SK-N-SH treated with all-trans-retinoic acid at 6 μM for 48 hours (cell line): ENCODE data around the gene PTGIS.

Experiments
- ATAC-seq: fragments of 200-7000 bp; cut with Tn5 transposase; 3 replicates; pipeline ENCODE4 v1.9.1; 2020; ENCODE audit warnings: mild to moderate bottlenecking, moderate library complexity
- ARNTL ChIP-seq: fragments of 450-650 bp; formaldehyde crosslinking; IDR thresholded peaks from 2 replicates; pipeline ENCODE4 v1.5.0; 2020; ENCODE audit warnings: low read depth, mild to moderate bottlenecking, moderate library complexity, borderline replicate concordance
- BACH2 ChIP-seq: fragments of 250-450 bp; sonication (Bioruptor Pico); IDR thresholded peaks from 2 replicates; pipeline ENCODE4 v1.9.0; 2021; ENCODE audit warnings: mild to moderate bottlenecking, borderline replicate concordance
- CREB5 ChIP-seq: fragments of 250-450 bp; sonication (Bioruptor Pico); IDR thresholded peaks from 2 replicates; pipeline ENCODE4 v1.5.1; 2020; ENCODE audit warnings: low read depth, mild to moderate bottlenecking, moderate library complexity
- CSDC2 ChIP-seq: fragments of 250-450 bp; sonication (Bioruptor Pico); IDR thresholded peaks from 2 replicates; pipeline ENCODE4 v1.5.0; 2020; ENCODE audit warnings: mild to moderate bottlenecking, moderate library complexity
- CSRNP3 ChIP-seq: fragments of 250-450 bp; sonication (Bioruptor Pico); IDR thresholded peaks from 2 replicates; pipeline ENCODE4 v1.5.1; 2021; ENCODE audit warnings: mild to moderate bottlenecking, moderate library complexity
- ESRRG ChIP-seq: fragments of 250-450 bp; sonication (Bioruptor Pico); IDR thresholded peaks from 2 replicates; pipeline ENCODE4 v1.6.1; 2021; ENCODE audit warnings: mild to moderate bottlenecking
- GLIS3 ChIP-seq: fragments of 250-450 bp; sonication (Bioruptor Pico); IDR thresholded peaks from 2 replicates; pipeline ENCODE4 v1.5.0; 2020; ENCODE audit warnings: mild to moderate bottlenecking, moderate library complexity
- ISL1 ChIP-seq: fragments of 250-450 bp; sonication (Bioruptor Pico); IDR thresholded peaks from 2 replicates; pipeline ENCODE4 v2.1.2; 2022; ENCODE audit warnings: mild to moderate bottlenecking, moderate library complexity
- OSR1 ChIP-seq: fragments of 250-450 bp; sonication (Bioruptor Pico); IDR thresholded peaks from 2 replicates; pipeline ENCODE4 v1.8.0; 2022; ENCODE audit warnings: moderate library complexity, mild to moderate bottlenecking, inconsistent platforms
- PPARA ChIP-seq: fragments of 250-450 bp; sonication (Bioruptor Pico); IDR thresholded peaks from 2 replicates; pipeline ENCODE4 v1.5.0; 2020; ENCODE audit warnings: mild to moderate bottlenecking, borderline replicate concordance
- RARB ChIP-seq: fragments of 250-450 bp; sonication (Bioruptor Pico); IDR thresholded peaks from 2 replicates; pipeline ENCODE4 v1.8.0; 2021; ENCODE audit warnings: mild to moderate bottlenecking, moderate library complexity
- SNAI2 ChIP-seq: fragments of 250-450 bp; sonication (Bioruptor Pico); IDR thresholded peaks from 2 replicates; pipeline ENCODE4 v1.5.0; 2020; ENCODE audit warnings: mild to moderate bottlenecking, moderate library complexity
- TCF4 ChIP-seq: fragments of 250-450 bp; sonication (Bioruptor Pico); IDR thresholded peaks from 2 replicates; pipeline ENCODE4 v1.8.0; 2021; ENCODE audit warnings: mild to moderate bottlenecking, moderate library complexity, borderline replicate concordance
- TOX ChIP-seq: fragments of 250-450 bp; sonication (Bioruptor Pico); IDR thresholded peaks from 2 replicates; pipeline ENCODE4 v1.8.0; 2021; ENCODE audit warnings: mild to moderate bottlenecking, moderate library complexity, borderline replicate concordance
- TSHZ2 ChIP-seq: fragments of 250-450 bp; sonication (Bioruptor Pico); IDR thresholded peaks from 2 replicates; pipeline ENCODE4 v1.5.0; 2020; ENCODE audit warnings: mild to moderate bottlenecking, moderate library complexity
- ZC3H10 ChIP-seq: fragments of 250-450 bp; sonication (Bioruptor Pico); IDR thresholded peaks from 2 replicates; pipeline ENCODE4 v1.5.1; 2021; ENCODE audit warnings: mild to moderate bottlenecking, moderate library complexity
- ZFP3 ChIP-seq: fragments of 250-450 bp; sonication (Bioruptor Pico); IDR thresholded peaks from 2 replicates; pipeline ENCODE4 v1.5.0; 2020; ENCODE audit warnings: mild to moderate bottlenecking, moderate library complexity
- ZFP30 ChIP-seq: fragments of 450-650 bp; formaldehyde crosslinking; IDR thresholded peaks from 2 replicates; pipeline ENCODE4 v1.5.0; 2022; ENCODE audit warnings: mild to moderate bottlenecking, moderate library complexity
- ZNF565 ChIP-seq: fragments of 450-650 bp; formaldehyde crosslinking; conservative IDR thresholded peaks from 2 replicates; pipeline ENCODE4 v1.5.0; 2020; ENCODE audit warnings: low read depth, mild to moderate bottlenecking, moderate library complexity
- ZNF70 ChIP-seq: fragments of 450-650 bp; formaldehyde crosslinking; IDR thresholded peaks from 2 replicates; pipeline ENCODE4 v1.5.0; 2020; ENCODE audit warnings: mild to moderate bottlenecking, moderate library complexity
- ZNF8 ChIP-seq: fragments of 450-650 bp; formaldehyde crosslinking; IDR thresholded peaks from 2 replicates; pipeline ENCODE4 v1.5.0; 2020; ENCODE audit warnings: mild to moderate bottlenecking, moderate library complexity
- TF ChIP-seq, protein P1 (sequence below): fragments of 250-450 bp; sonication (Bioruptor Pico); IDR thresholded peaks from 2 replicates; pipeline ENCODE4 v1.8.0; 2020; ENCODE audit warnings: mild to moderate bottlenecking, moderate library complexity, borderline replicate concordance
- TF ChIP-seq, protein P2 (sequence below): fragments of 250-450 bp; sonication (Bioruptor Pico); IDR thresholded peaks from 2 replicates; pipeline ENCODE4 v1.8.0; 2021; ENCODE audit warnings: low read depth, mild to moderate bottlenecking, moderate library complexity, borderline replicate concordance

The PTGIS gene

DNA sequence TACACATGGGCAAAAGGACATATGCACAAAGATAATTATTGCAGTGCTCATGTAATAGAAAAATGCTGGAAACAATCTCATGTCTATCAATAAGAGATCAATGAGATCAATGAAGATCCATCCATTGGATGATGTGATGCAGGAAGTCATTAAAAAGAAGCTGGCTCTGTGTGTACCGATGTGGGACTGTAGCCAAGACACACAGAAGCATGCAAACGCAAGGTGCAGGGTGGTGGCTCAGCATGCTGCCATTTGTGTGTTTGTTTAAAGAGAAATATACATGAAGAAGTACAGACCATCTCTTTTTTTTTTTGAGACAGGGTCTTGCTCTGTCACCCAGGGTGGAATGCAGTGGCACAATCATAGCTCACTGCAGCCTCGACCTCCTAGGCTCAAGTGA, 52.4 kb downstream of the PTGIS start:
- ATAC-seq, result no peak
- TF ChIP-seq PPARA (CRISPR knock-in tag) (no peak), RARB (CRISPR knock-in tag) (no peak), OSR1 (CRISPR knock-in tag) (no peak), BACH2 (CRISPR knock-in tag) (no peak), ISL1 (CRISPR knock-in tag) (no peak), TOX (CRISPR knock-in tag) (no peak), ZC3H10 (no peak), ZNF565 (CRISPR knock-in tag) (no peak), ZNF8 (CRISPR knock-in tag) (no peak), CSRNP3 (CRISPR knock-in tag) (no peak), CREB5 (CRISPR knock-in tag) (no peak), ZFP30 (CRISPR knock-in tag) (no peak), ZFP3 (CRISPR knock-in tag) (no peak), TCF4 (CRISPR knock-in tag) (no peak), CSDC2 (CRISPR knock-in tag) (no peak), GLIS3 (no peak), SNAI2 (CRISPR knock-in tag) (no peak), ARNTL (CRISPR knock-in tag) (no peak)
- TF ChIP-seq, protein P1, sequence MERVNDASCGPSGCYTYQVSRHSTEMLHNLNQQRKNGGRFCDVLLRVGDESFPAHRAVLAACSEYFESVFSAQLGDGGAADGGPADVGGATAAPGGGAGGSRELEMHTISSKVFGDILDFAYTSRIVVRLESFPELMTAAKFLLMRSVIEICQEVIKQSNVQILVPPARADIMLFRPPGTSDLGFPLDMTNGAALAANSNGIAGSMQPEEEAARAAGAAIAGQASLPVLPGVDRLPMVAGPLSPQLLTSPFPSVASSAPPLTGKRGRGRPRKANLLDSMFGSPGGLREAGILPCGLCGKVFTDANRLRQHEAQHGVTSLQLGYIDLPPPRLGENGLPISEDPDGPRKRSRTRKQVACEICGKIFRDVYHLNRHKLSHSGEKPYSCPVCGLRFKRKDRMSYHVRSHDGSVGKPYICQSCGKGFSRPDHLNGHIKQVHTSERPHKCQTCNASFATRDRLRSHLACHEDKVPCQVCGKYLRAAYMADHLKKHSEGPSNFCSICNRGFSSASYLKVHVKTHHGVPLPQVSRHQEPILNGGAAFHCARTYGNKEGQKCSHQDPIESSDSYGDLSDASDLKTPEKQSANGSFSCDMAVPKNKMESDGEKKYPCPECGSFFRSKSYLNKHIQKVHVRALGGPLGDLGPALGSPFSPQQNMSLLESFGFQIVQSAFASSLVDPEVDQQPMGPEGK (CRISPR knock-in tag), result no peak
- TF ChIP-seq, protein P2, sequence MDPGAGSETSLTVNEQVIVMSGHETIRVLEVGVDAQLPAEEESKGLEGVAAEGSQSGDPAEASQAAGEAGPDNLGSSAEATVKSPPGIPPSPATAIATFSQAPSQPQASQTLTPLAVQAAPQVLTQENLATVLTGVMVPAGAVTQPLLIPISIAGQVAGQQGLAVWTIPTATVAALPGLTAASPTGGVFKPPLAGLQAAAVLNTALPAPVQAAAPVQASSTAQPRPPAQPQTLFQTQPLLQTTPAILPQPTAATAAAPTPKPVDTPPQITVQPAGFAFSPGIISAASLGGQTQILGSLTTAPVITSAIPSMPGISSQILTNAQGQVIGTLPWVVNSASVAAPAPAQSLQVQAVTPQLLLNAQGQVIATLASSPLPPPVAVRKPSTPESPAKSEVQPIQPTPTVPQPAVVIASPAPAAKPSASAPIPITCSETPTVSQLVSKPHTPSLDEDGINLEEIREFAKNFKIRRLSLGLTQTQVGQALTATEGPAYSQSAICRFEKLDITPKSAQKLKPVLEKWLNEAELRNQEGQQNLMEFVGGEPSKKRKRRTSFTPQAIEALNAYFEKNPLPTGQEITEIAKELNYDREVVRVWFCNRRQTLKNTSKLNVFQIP, result no peak
- TF ChIP-seq, all 23 proteins: peak for 0

DNA sequence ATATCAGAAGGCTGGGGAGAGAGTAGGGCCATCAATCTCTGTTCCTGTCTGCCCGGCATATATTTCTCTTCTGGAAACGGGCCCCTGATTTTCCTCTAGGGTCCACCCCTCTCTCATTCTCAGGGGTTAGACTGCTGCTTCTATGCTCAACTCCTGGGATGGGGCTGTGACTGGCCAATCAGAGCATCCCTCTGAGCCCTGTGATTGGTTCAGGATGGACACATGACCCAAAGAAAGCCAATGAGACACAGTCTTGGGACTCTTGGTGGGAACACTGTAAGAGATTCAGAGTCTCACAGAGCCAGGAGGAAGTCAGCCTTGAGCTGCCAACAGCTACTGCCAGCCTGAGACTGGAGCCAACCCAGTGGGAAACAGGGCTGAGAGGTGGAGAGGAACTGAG, 54.4 kb downstream of the PTGIS start:
- no peak for ATAC-seq
- TF ChIP-seq ZNF70 (no peak), ZFP30 (CRISPR knock-in tag) (no peak), OSR1 (CRISPR knock-in tag) (no peak), CREB5 (CRISPR knock-in tag) (no peak), GLIS3 (no peak), ISL1 (CRISPR knock-in tag) (no peak)
- TF ChIP-seq, all 23 proteins: peak for 0

DNA sequence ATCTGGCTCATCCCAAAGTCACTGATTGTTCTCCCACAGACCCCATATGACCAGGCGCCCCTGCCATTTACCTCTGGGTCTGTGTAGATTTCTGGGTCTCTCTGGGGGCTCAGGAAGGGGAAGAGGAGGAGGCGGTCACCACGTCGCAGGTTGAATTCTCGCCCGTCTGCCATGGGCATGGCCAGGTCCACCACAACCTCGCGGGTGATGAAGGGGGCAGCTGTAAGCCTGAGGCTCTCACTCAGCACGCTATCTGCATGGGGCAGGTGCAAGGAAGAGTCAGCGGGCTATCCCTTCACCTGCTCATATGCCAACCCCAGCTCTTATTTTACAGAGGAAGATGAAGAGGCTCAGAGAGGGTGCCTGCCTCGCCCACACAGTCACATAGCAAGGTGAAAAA, 54.9 kb downstream of the PTGIS start:
- ATAC-seq, result no peak
- no peak for TF ChIP-seq ZNF8 (CRISPR knock-in tag)
- TF ChIP-seq, protein P2, result no peak
- no peak for TF ChIP-seq CSRNP3 (CRISPR knock-in tag)
- no peak for TF ChIP-seq ESRRG
- TF ChIP-seq ZFP30 (CRISPR knock-in tag), result no peak
- no peak for TF ChIP-seq RARB (CRISPR knock-in tag)
- TF ChIP-seq TSHZ2 (CRISPR knock-in tag), result no peak
- no peak for TF ChIP-seq TCF4 (CRISPR knock-in tag)
- TF ChIP-seq CSDC2 (CRISPR knock-in tag), result no peak
- no peak for TF ChIP-seq ZC3H10
- no peak for TF ChIP-seq SNAI2 (CRISPR knock-in tag)
- no peak for TF ChIP-seq ZNF565 (CRISPR knock-in tag)
- no peak for TF ChIP-seq ZNF70
- TF ChIP-seq BACH2 (CRISPR knock-in tag), result no peak
- TF ChIP-seq GLIS3, result no peak
